Hypothalamus (tissue), 51 donors: ENCODE measurements around the gene THRB.

Source experiments
- DNase-seq, 51 donors: peaks; one replicate each; lab custom pipeline; 2025; lab: John Stamatoyannopoulos, UW

THRB gene

GRCh38 chr3:24162929-24163328 lies 331.7 kb downstream of the THRB start:
- no peak for DNase-seq

GRCh38 chr3:24161841-24162240 lies 332.8 kb downstream of the THRB start:
- no peak for DNase-seq

- no peak for DNase-seq
These were observed 334.1 kb downstream of the THRB start for GRCh38 chr3:24160424-24161095.

- no peak for DNase-seq
These were observed 335.7 kb downstream of the THRB start for GRCh38 chr3:24158761-24159454.

GRCh38 chr3:24157106-24157505 lies 337.5 kb downstream of the THRB start:
- no peak for DNase-seq

- no peak for DNase-seq
These were observed 338.2 kb downstream of the THRB start for GRCh38 chr3:24156466-24156865.

- DNase-seq = no peak
These were observed 339.4 kb downstream of the THRB start for GRCh38 chr3:24155276-24155675.

- no peak for DNase-seq
These were observed 339.9 kb downstream of the THRB start for GRCh38 chr3:24154781-24155180.

GRCh38 chr3:24154013-24154695 lies 340.5 kb downstream of the THRB start:
- DNase-seq = no peak

GRCh38 chr3:24151594-24151993 lies 343.1 kb downstream of the THRB start:
- no peak for DNase-seq

GRCh38 chr3:24149032-24149431 lies 345.6 kb downstream of the THRB start:
- no peak for DNase-seq

- peak in 1 of 51 donors; percentile 37 for DNase-seq
These were observed 348.4 kb downstream of the THRB start for GRCh38 chr3:24145981-24146822.

- DNase-seq = no peak
These were observed 349.2 kb downstream of the THRB start for GRCh38 chr3:24145481-24145880.

- DNase-seq = no peak
These were observed 352.5 kb downstream of the THRB start for GRCh38 chr3:24142127-24142526.

GRCh38 chr3:24141548-24141947 lies 353.1 kb downstream of the THRB start:
- DNase-seq = no peak

- no peak for DNase-seq
These were observed 354.9 kb downstream of the THRB start for GRCh38 chr3:24139463-24140412.

- DNase-seq = no peak
These were observed 355.8 kb downstream of the THRB start for GRCh38 chr3:24138876-24139256.

- DNase-seq = no peak
These were observed 356.4 kb downstream of the THRB start for GRCh38 chr3:24137958-24138875.

- DNase-seq = no peak
These were observed 357.3 kb downstream of the THRB start for GRCh38 chr3:24137334-24137733.
